CD4-positive, alpha-beta T cell treated with Interleukin-6 for 4 hours (primary cell): ENCODE data around the gene SLC35A2.

Source experiments
- DNase-seq: peaks from one replicate; pipeline ENCODE4 v3.0.0-alpha.2; 2020; ENCODE audit warnings: mixed read lengths

Gene SLC35A2

GRCh38 chrX:48911412-48912182 lies at the start of gene SLC35A2:
Gene SLC35A2 (minus strand): TSS chrX:48911646. CDS start chrX:48911636, 10 bp downstream.
- DNase-seq: peak; percentile 89

GRCh38 chrX:48960291-48960690 lies 48.8 kb upstream of the SLC35A2 start:
- DNase-seq: no peak

- peak; percentile 23 for DNase-seq
These were observed 47.2 kb upstream of the SLC35A2 start for GRCh38 chrX:48958635-48959094.

GRCh38 chrX:48957827-48958634 lies 46.6 kb upstream of the SLC35A2 start:
- peak; percentile 93 for DNase-seq

GRCh38 chrX:48957477-48957826 lies 46.0 kb upstream of the SLC35A2 start, which contains the start of gene OTUD5:
Gene OTUD5 (minus strand): TSS chrX:48957607. CDS start chrX:48957570, 37 bp downstream.
- peak; percentile 80 for DNase-seq

GRCh38 chrX:48956728-48957414 lies 45.4 kb upstream of the SLC35A2 start:
- DNase-seq: peak; percentile 36

- no peak for DNase-seq
These were observed 37.1 kb upstream of the SLC35A2 start for GRCh38 chrX:48948589-48948988.

GRCh38 chrX:48945517-48946348 lies 34.3 kb upstream of the SLC35A2 start:
- peak; percentile 73 for DNase-seq

- DNase-seq: no peak
These were observed 31.4 kb upstream of the SLC35A2 start for GRCh38 chrX:48942895-48943294.

- no peak for DNase-seq
These were observed 29.0 kb upstream of the SLC35A2 start for GRCh38 chrX:48940404-48940955.

GRCh38 chrX:48939524-48940228 lies 28.2 kb upstream of the SLC35A2 start:
- peak; percentile 52 for DNase-seq

- peak; percentile 72 for DNase-seq
These were observed 27.4 kb upstream of the SLC35A2 start for GRCh38 chrX:48938721-48939425.

- peak; percentile 92 for DNase-seq
These were observed 25.8 kb upstream of the SLC35A2 start for GRCh38 chrX:48937054-48937907.

- DNase-seq: no peak
These were observed 25.1 kb upstream of the SLC35A2 start for GRCh38 chrX:48936429-48937053.

- no peak for DNase-seq
These were observed 23.8 kb upstream of the SLC35A2 start for GRCh38 chrX:48935301-48935670.

- peak; percentile 50 for DNase-seq
These were observed 23.3 kb upstream of the SLC35A2 start for GRCh38 chrX:48934581-48935300.

- no peak for DNase-seq
These were observed 22.3 kb upstream of the SLC35A2 start for GRCh38 chrX:48933757-48934156.

- no peak for DNase-seq
These were observed 16.4 kb upstream of the SLC35A2 start for GRCh38 chrX:48927736-48928382.
